HepG2 (cell line): ENCODE data around the gene SIK3. TPM values are rescaled to one million over a fixed set of nuclear protein-coding genes. Genes with fewer than 3 reads are reported as not detected.

ENCODE experiments used
- ATAC-seq: fragments of 200-7000 bp; cut with Tn5 transposase; 3 replicates; pipeline ENCODE4 v1.9.1; 2020; ENCODE audit warnings: mild to moderate bottlenecking, moderate library complexity
- BruUV-seq: library from RNA; stranded (reverse); fragments of 400-500 nt; replicated peaks from 2 replicates; lab custom pipeline; 2021; lab: Mats Ljungman, UMichigan
- CTCF ChIA-PET: fragments of 300-600 bp; formaldehyde crosslinking; extraction: SDS; loops from one replicate; lab custom pipeline; 2021; ENCODE audit warnings: low total read pairs, inconsistent platforms, low intra/inter-chr PET ratio; lab: Yijun Ruan, JAX
- POLR2A ChIA-PET: fragments of 350-600 bp; sonication (Branson Sonifier 250); formaldehyde crosslinking; loops from one replicate; lab custom pipeline; 2020; ENCODE audit warnings: antibody characterized with exemption, inconsistent platforms; lab: Yijun Ruan, JAX
- DNase-seq: peaks from one replicate; pipeline ENCODE4 v3.0.0-alpha.2; 2015; ENCODE audit warnings: low spot score
- FAIRE-seq: peaks from 3 replicates; lab custom pipeline; 2011; peaks lifted over from hg19 to GRCh38; lab: Jason Lieb, UNC
- H2AFZ ChIP-seq: one replicate; pipeline ENCODE4 v1.6.1; 2011; ENCODE audit warnings: low read length, inconsistent platforms
- H3K27ac ChIP-seq: fragments of 300-600 bp; 3 replicates; pipeline ENCODE4 v1.8.0; 2011; ENCODE audit warnings: mixed run types, mild to moderate bottlenecking, mixed read lengths, low read length, inconsistent platforms; ENCODE audit not compliant: insufficient read depth; ENCODE audit errors: extremely low read length
- H3K27me3 ChIP-seq, 2 experiments: fragments of 200-600 bp in 1 of 2; 2 replicates in 1 of 2; 3 replicates in 1 of 2; pipeline versions ENCODE4 v1.6.0 to v1.8.0; 2011; ENCODE audit warnings: low read length in 2 of 2, mild to moderate bottlenecking in 2 of 2, moderate library complexity in 2 of 2, inconsistent platforms in 1 of 2; ENCODE audit not compliant: insufficient read depth in 2 of 2, control insufficient read depth in 1 of 2
- H3K36me3 ChIP-seq, 2 experiments: fragments of 200-600 bp in 1 of 2; replicated peaks in 1 of 2; 2 replicates in 1 of 2; 3 replicates in 1 of 2; pipeline versions ENCODE4 v1.5.1 to v1.8.0; 2011; ENCODE audit warnings: low read length in 2 of 2, inconsistent platforms in 1 of 2; ENCODE audit not compliant: insufficient read depth in 2 of 2, control insufficient read depth in 1 of 2
- H3K4me1 ChIP-seq: 2 replicates; pipeline ENCODE4 v1.5.1; 2012; ENCODE audit warnings: low read length, inconsistent platforms; ENCODE audit not compliant: insufficient read depth
- H3K4me2 ChIP-seq: 2 replicates; pipeline ENCODE4 v1.6.0; 2011; ENCODE audit warnings: low read depth, low read length, inconsistent platforms
- H3K4me3 ChIP-seq, 3 experiments: fragments of 200-600 bp in 1 of 3; sonication (generic), shearing (Covaris generic) in 1 of 3; replicated peaks in 1 of 3; 2 replicates each; pipeline ENCODE4 v1.5.1; 2011 to 2016; ENCODE audit warnings: low read length in 3 of 3, inconsistent platforms in 2 of 3, low read depth in 2 of 3, mild to moderate bottlenecking in 2 of 3, control low read depth in 1 of 3, mixed read lengths in 1 of 3; ENCODE audit not compliant: insufficient read depth in 1 of 3
- H3K79me2 ChIP-seq: one replicate; pipeline ENCODE4 v1.6.1; 2011; ENCODE audit warnings: low read length, inconsistent platforms; ENCODE audit not compliant: insufficient read depth
- H3K9ac ChIP-seq: 2 replicates; pipeline ENCODE4 v1.6.0; 2011; ENCODE audit warnings: mild to moderate bottlenecking, low read depth, low read length, inconsistent platforms; ENCODE audit not compliant: insufficient read depth
- H3K9me3 ChIP-seq: 2 replicates; pipeline ENCODE4 v1.5.1; 2012; ENCODE audit warnings: mild to moderate bottlenecking, low read length
- H4K20me1 ChIP-seq: 2 replicates; pipeline ENCODE4 v1.6.0; 2011; ENCODE audit warnings: inconsistent platforms, mild to moderate bottlenecking, low read length, moderate library complexity; ENCODE audit not compliant: insufficient read depth
- CEBPG ChIP-seq: IDR thresholded peaks from 2 replicates; pipeline ENCODE4 v1.6.1; 2016
- E2F1 ChIP-seq: sonication (generic); formaldehyde crosslinking; IDR thresholded peaks from 2 replicates; pipeline ENCODE4 v1.5.0; 2020; ENCODE audit warnings: missing genetic modification reagents
- KLF16 ChIP-seq, 2 experiments: sonication (generic) in 1 of 2; formaldehyde crosslinking in 1 of 2; IDR thresholded peaks; 2 replicates each; pipeline versions ENCODE4 v1.6.1 to v1.8.0; 2016 to 2023; ENCODE audit warnings: missing genetic modification reagents in 2 of 2, missing compliant biosample characterization in 1 of 2
- MXD3 ChIP-seq: IDR thresholded peaks from 2 replicates; pipeline ENCODE4 v1.6.1; 2016; ENCODE audit warnings: mild to moderate bottlenecking, missing biosample characterization, missing genetic modification reagents
- PRDM4 ChIP-seq: sonication (generic); formaldehyde crosslinking; IDR thresholded peaks from 2 replicates; pipeline ENCODE4 v1.9.0; 2021; ENCODE audit warnings: missing genetic modification reagents, borderline replicate concordance
- SYNCRIP ChIP-seq: fragments of 200-400 bp; formaldehyde crosslinking; IDR thresholded peaks from 2 replicates; pipeline ENCODE4 v1.6.1; 2018; ENCODE audit warnings: mild to moderate bottlenecking, low read depth, low read length; ENCODE audit not compliant: insufficient read depth
- ZNF263 ChIP-seq: sonication (generic); formaldehyde crosslinking; IDR thresholded peaks from 2 replicates; pipeline ENCODE4 v1.4.0; 2020; ENCODE audit warnings: missing genetic modification reagents
- ZNF333 ChIP-seq: sonication (generic); formaldehyde crosslinking; IDR thresholded peaks from 2 replicates; pipeline ENCODE4 v1.4.0; 2020; ENCODE audit warnings: mild to moderate bottlenecking, missing genetic modification reagents, borderline replicate concordance
- ZNF414 ChIP-seq: sonication (generic); formaldehyde crosslinking; IDR thresholded peaks from 2 replicates; pipeline ENCODE4 v1.5.0; 2020; ENCODE audit warnings: missing genetic modification reagents
- ZNF740 ChIP-seq: sonication (generic); formaldehyde crosslinking; IDR thresholded peaks from 2 replicates; pipeline ENCODE4 v1.4.0; 2020; ENCODE audit warnings: missing genetic modification reagents
- ZNF777 ChIP-seq: sonication (generic); formaldehyde crosslinking; IDR thresholded peaks from 2 replicates; pipeline ENCODE4 v1.4.0; 2020; ENCODE audit warnings: missing genetic modification reagents
- WGBS: methylation state at CpG from one replicate; pipeline ENCODE4 v1.1.6; 2017; ENCODE audit warnings: low lambda C conversion rate; 5-methylcytosine and 5-hydroxymethylcytosine counted together
- in situ Hi-C: cut with HindIII; loops from 2 replicates; pipeline ENCODE4 v1.10.0; 2017; ENCODE audit warnings: low pct_unique_long_range_greater_than_20kb; ENCODE audit not compliant: extremely low pct_ligation_motif_present
- intact Hi-C: fragments of 100-400 bp; cut with micrococcal nuclease; formaldehyde crosslinking; loops from one replicate; pipeline ENCODE4 v1.10.0; 2022; ENCODE audit not compliant: unreplicated experiment
- polyA plus RNA-seq, 8 experiments: library from polyadenylated mRNA; depleted of rRNA in 3 of 8; stranded (reverse) in 7 of 8; unstranded in 1 of 8; fragments of >200 nt; fragmentation: Illumina TruSeq in 4 of 8; extraction: Trizol in 4 of 8; gene quantifications; 2 replicates each; pipeline versions ENCODE4 v1.2.1 to v1.2.3, GENCODE V29; 2011 to 2016; ENCODE audit warnings: low read depth in 4 of 8, missing spikeins in 1 of 8, mixed read lengths in 1 of 8; ENCODE audit not compliant: insufficient read depth in 1 of 8
- total RNA-seq, 5 experiments: library from RNA; depleted of rRNA; stranded (reverse); fragments of >200 nt; fragmentation: Illumina TruSeq; extraction: Trizol; gene quantifications; 2 replicates each; pipeline ENCODE4 v1.2.3, GENCODE V29; 2016; ENCODE audit warnings: low read depth in 1 of 5

SIK3 gene
- total and polyA plus RNA-seq, 2 of the 13 experiments (the other 11 are each of a cell fraction or from before 2014, with no cell fraction given), result 5.7 to 9.8 TPM

GRCh38 chr11:116976941-116977570 lies 121.2 kb downstream of the SIK3 start:
- H2AFZ ChIP-seq, result no peak overlapping the region
- H3K79me2 ChIP-seq, result peaks cover 16% of the 10 kb centered on the region
- peaks cover 2% of the 10 kb centered on the region; the same call in 1 of the 2 replicates for H4K20me1 ChIP-seq
- no peak for ATAC-seq
- in situ Hi-C loops, result no loop called here
- intact Hi-C loops, result no loop called here
- no peaks in the 10 kb centered on the region for H3K27me3 ChIP-seq
- no peak overlapping the region for H3K27ac ChIP-seq
- ChIA-PET CTCF (no interaction called here), POLR2A (no interaction called here)
- DNase-seq, result no peak
- no peak for FAIRE-seq
- H3K9ac ChIP-seq, result no peak overlapping the region
- no peaks in the 10 kb centered on the region for H3K36me3 ChIP-seq
- H3K4me1 ChIP-seq, result peaks cover 11% of the 10 kb centered on the region
- no TSS peak for BruUV-seq
- H3K4me2 ChIP-seq, result no peak overlapping the region
- 95% methylated on average over 5 of the region's 5 CpGs for WGBS
- H3K9me3 ChIP-seq, result no peaks in the 10 kb centered on the region
- H3K4me3 ChIP-seq, result no peak overlapping the region
- TF ChIP-seq CEBPG (CRISPR knock-in tag), result no peak
- TF ChIP-seq ZNF414 (CRISPR knock-in tag), result no peak
- no peak for TF ChIP-seq KLF16 (CRISPR knock-in tag; IDR thresholded peaks at IDR 0.05)
- no peak for TF ChIP-seq E2F1 (CRISPR knock-in tag)
- no peak for TF ChIP-seq PRDM4
- TF ChIP-seq ZNF777 (CRISPR knock-in tag), result no peak
- TF ChIP-seq MXD3 (CRISPR knock-in tag), result no peak
- TF ChIP-seq ZNF740 (CRISPR knock-in tag), result no peak
- TF ChIP-seq SYNCRIP, result no peak
- TF ChIP-seq ZNF263 (CRISPR knock-in tag), result no peak
- TF ChIP-seq ZNF333 (CRISPR knock-in tag), result no peak
